ENCODE measurements around the gene CFAP74.

Gene CFAP74, protein sequence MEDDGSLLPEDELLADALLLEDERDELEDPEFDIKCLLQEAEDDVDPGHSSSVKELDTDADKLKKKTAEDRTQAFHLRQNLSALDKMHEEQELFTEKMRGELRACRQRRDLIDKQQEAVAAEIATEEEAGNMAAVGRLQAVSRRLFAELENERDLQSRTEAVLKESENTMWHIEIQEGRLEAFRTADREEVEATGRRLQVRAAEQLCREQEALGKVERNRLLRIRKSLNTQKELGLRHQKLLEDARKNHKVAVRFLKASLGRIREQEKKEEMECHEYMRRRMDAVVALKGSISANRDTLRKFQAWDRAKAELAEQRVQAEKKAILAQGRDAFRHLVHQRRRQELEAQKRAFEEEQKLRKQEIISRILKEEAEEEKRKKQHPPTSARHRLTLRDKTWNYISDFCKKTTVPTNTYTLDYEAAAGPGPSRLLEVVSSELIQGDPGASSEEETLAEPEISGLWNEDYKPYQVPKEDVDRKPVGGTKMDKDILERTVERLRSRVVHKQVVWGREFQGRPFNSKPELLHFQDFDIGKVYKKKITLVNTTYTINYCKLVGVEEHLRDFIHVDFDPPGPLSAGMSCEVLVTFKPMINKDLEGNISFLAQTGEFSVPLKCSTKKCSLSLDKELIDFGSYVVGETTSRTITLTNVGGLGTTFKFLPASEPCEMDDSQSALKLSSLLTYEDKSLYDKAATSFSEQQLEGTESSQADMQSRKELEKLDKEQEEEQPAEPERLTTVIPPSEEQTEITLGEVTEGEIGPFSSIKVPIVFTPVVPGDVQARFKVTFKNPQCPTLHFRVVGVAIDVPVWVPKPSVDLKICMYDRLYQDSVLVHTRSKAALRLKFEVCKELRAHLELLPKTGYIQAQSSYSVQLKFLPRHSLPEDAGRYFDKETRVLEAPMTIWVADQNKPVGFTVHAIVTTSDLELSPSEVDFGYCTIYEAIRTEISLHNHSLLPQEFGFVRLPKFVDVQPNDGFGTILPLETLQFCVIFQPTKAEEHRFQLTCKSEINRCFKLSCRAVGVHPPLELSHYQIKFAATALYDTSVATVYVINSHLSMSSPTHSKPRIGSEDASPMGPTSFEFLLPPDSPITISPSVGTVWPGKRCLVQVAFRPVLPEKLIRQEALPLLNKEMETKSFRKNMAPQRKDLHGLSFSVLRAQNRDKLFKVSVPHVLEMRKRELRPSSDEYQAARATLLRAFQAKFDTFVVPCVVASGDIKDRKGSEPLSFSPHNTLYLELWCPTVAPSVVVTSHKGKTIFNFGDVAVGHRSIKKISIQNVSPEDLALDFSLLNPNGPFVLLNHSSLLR (N-terminal part only)

DNA sequence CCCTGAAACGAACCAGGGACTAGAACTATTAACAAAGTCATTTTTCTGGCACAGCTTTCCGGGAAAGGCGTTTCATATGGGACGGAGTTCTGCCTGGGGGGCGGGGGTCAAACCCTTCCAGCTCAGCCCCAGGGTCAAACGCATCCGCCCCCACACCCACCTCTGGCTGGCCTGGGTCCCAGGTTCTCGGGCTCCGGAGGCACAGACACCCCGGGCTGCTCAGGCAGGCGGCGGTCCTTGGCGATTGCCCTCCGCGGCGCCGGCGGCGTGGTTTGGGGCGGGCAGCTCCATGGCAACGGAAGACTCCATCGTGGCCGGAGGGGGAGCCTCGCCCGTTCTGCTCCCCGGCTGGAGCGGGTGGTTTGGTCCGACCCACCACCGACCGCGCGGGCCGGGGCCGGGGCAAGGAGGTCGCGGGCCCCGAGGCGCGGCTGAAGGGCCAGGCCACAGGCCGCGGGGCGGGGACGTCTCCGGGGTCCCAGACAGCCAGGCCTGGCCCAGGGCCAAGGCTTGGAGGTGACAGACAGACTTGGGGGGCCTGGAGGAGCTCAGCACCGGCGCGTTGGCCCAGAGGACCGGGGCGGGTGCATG, at the start of gene CFAP74:
CFAP74 (minus strand) TSS at position 246 of the 591 bp plus-strand sequence. CDS start 12,830 bp downstream, outside the sequence.
- no peaks in the 10 kb centered on the region for H3K27me3 ChIP-seq (ENCODE audit: control insufficient read depth, insufficient read depth, low read length)
- H3K4me3 ChIP-seq (ENCODE audit: low read length) = peak within 1 kb of the TSS; percentile 45
- H3K4me1 ChIP-seq (ENCODE audit: control insufficient read depth, insufficient read depth, low read length) = no peaks in the 10 kb centered on the region
- DNase-seq (ENCODE audit: low read depth, low spot score) = peak; percentile 55
- WGBS (ENCODE audit: insufficient coverage, insufficient read length) = no CpG with 5 or more reads among the region's 49 CpGs
- H3K36me3 ChIP-seq (ENCODE audit: control insufficient read depth, insufficient read depth, low read length) = no peaks in the 10 kb centered on the region
- no peak within 1 kb of the TSS for H3K27ac ChIP-seq (ENCODE audit: low read length)
- no peaks in the 10 kb centered on the region for H3K9me3 ChIP-seq (ENCODE audit: control insufficient read depth, insufficient read depth, low read length)

DNA sequence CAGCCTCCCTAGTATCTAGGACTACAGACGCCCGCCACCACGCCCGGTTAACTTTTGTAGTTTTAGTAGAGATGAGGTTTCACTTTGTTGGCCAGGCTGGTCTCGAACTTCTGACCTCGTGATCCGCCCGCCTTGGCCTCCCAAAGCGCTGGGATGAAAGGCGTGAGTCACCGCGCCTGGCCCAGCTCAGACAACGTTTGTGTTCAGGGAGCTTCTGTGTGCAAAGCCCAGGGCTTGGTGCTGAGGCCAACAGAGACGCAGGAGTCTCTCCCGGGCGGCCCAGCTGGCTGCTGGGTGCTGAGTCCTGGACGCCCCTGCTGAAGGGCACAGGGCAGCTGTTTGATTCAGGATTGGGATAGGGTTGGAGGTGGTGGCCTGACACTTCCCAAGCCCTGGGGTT, 49.6 kb upstream of the CFAP74 start:
- Histone ChIP-seq H3K27ac (ENCODE audit: low read length) (no peak overlapping the region), H3K9me3 (ENCODE audit: control insufficient read depth, insufficient read depth, low read length) (no peaks in the 10 kb centered on the region), H3K27me3 (ENCODE audit: control insufficient read depth, insufficient read depth, low read length) (no peaks in the 10 kb centered on the region), H3K4me1 (ENCODE audit: control insufficient read depth, insufficient read depth, low read length) (peaks cover 3% of the 10 kb centered on the region), H3K4me3 (ENCODE audit: low read length) (no peak overlapping the region), H3K36me3 (ENCODE audit: control insufficient read depth, insufficient read depth, low read length) (peaks cover 8% of the 10 kb centered on the region)
- DNase-seq (ENCODE audit: low read depth, low spot score) = no peak
- WGBS (ENCODE audit: insufficient coverage, insufficient read length) = no CpG with 5 or more reads among the region's 17 CpGs

DNA sequence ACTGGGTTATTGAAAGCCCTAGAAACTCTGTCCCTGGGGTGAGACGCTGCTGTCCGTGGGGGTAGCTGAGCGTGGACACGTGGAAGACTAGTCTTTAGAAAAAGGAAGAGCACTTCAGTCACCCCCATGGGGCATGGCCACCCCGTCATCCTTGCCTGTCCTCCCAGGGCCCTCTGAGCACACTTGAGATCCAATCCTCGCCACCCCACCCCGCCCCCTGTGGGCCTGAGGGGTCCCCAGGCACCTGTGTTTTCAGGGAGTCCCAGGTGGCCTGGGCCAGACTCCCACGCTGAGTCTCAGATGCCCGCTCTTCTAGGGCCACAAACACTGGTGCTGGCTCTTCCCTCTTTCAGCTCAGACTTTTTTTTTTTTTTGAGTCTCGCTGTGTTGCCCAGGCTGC, 49.2 kb upstream of the CFAP74 start:
- Histone ChIP-seq H3K36me3 (ENCODE audit: control insufficient read depth, insufficient read depth, low read length) (peaks cover 8% of the 10 kb centered on the region), H3K4me1 (ENCODE audit: control insufficient read depth, insufficient read depth, low read length) (peaks cover 8% of the 10 kb centered on the region), H3K4me3 (ENCODE audit: low read length) (no peak overlapping the region), H3K9me3 (ENCODE audit: control insufficient read depth, insufficient read depth, low read length) (no peaks in the 10 kb centered on the region), H3K27ac (ENCODE audit: low read length) (no peak overlapping the region), H3K27me3 (ENCODE audit: control insufficient read depth, insufficient read depth, low read length) (no peaks in the 10 kb centered on the region)
- no peak for DNase-seq (ENCODE audit: low read depth, low spot score)
- WGBS (ENCODE audit: insufficient coverage, insufficient read length) = no CpG with 5 or more reads among the region's 10 CpGs

DNA sequence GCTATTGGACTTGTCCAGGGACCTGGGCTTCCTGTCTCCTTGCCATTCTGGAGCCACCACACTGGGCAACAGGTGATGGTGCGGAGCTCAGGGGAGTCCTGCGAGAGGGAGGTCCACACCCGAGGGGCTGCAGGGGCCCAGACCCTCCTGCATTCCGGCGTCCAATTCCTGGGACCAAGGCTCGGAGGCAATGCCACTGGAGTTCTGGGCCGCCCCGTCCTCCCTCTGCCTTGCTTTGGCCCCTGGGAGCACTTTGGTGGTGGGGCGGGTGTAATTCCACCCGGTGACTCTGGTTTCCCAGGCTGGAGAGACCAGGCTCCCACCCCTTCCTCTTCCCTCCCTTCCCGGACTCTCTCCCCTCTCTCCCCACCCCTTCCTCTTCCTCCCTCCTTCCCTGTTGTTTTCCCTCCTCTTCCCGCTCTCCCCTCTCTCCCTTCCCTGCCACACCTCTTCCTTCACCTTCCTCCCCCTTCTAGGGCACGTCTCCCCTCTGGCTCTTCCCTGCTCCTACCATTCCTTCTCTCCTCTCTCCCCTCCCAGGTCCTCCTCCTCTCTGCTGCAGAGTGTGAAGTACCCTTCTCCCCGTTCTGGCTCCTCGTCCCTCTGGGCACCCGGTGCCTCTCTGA, 48.6 kb upstream of the CFAP74 start:
- no peaks in the 10 kb centered on the region for H3K27me3 ChIP-seq (ENCODE audit: control insufficient read depth, insufficient read depth, low read length)
- peaks cover 7% of the 10 kb centered on the region for H3K36me3 ChIP-seq (ENCODE audit: control insufficient read depth, insufficient read depth, low read length)
- H3K4me3 ChIP-seq (ENCODE audit: low read length) = no peak overlapping the region
- no CpG with 5 or more reads among the region's 16 CpGs for WGBS (ENCODE audit: insufficient coverage, insufficient read length)
- no peak for DNase-seq (ENCODE audit: low read depth, low spot score)
- peaks cover 13% of the 10 kb centered on the region for H3K4me1 ChIP-seq (ENCODE audit: control insufficient read depth, insufficient read depth, low read length)
- H3K27ac ChIP-seq (ENCODE audit: low read length) = no peak overlapping the region
- H3K9me3 ChIP-seq (ENCODE audit: control insufficient read depth, insufficient read depth, low read length) = no peaks in the 10 kb centered on the region

DNA sequence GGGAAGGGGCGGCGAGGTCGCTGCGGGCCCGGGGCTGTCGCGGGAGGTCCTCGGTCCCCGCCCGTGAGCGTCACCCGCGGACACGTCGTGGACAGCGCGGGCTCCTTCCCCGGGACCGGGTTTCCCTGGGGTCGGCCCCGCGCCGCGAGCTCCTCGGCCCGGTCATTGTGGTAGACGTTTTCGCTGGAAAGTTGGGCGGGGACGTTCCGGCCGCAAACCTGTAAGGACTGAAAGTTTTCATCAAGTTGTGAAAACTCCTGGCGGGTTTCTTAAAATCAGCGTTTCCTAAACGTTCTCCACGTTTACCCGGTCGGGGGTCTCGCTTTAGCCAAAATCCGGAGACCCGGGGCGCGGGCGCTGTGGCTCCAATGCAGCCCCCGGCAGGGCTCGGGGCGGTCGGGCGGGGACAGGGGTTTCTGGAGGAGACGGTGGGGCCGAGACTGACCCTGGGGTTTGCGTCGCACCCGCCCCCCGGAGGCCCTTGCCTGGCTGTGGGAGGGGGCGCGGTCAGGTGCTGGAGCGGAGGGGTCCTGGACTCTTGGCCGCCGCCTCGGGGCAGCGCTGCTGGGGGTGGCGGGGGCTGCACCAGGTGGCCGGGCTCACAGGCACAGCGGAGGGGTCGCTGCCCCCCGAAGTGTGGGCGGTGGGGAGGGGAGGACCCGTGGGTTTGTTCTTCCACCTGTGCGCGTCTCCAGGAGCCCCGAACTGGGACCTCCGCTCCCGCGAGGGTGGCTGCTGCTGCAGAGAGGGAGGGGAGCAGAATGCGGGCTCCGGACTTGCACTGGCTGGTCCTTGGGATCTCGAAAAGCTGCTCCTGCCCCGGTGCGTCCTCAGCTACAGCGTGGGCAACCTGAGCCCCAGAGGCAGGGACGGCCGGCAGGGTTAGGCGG, 47.5 kb upstream of the CFAP74 start:
- Histone ChIP-seq H3K9me3 (ENCODE audit: control insufficient read depth, insufficient read depth, low read length) (no peaks in the 10 kb centered on the region), H3K36me3 (ENCODE audit: control insufficient read depth, insufficient read depth, low read length) (peaks cover 4% of the 10 kb centered on the region), H3K27ac (ENCODE audit: low read length) (no peak overlapping the region), H3K4me3 (ENCODE audit: low read length) (peak overlapping the region; percentile 98), H3K4me1 (ENCODE audit: control insufficient read depth, insufficient read depth, low read length) (peaks cover 15% of the 10 kb centered on the region), H3K27me3 (ENCODE audit: control insufficient read depth, insufficient read depth, low read length) (no peaks in the 10 kb centered on the region)
- no peak for DNase-seq (ENCODE audit: low read depth, low spot score)
- WGBS (ENCODE audit: insufficient coverage, insufficient read length) = no CpG with 5 or more reads among the region's 84 CpGs

DNA sequence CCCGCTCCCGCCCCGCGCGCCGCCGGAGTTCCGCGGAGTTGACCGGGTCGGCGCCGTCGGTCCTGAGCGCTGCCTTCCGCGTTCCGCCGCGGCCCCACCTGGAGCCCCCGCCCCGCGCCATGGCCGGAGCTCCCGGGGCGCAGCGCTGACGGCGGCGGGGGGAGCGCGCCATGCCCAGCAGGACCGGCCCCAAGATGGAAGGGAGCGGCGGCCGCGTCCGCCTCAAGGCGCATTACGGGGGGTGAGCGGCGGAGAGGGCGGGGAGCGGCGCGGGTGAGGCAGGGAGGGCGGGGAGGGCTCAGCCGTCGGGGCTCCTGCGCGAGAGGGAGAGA, 46.8 kb upstream of the CFAP74 start:
- Histone ChIP-seq H3K36me3 (ENCODE audit: control insufficient read depth, insufficient read depth, low read length) (peaks cover 2% of the 10 kb centered on the region), H3K9me3 (ENCODE audit: control insufficient read depth, insufficient read depth, low read length) (no peaks in the 10 kb centered on the region), H3K27ac (ENCODE audit: low read length) (no peak overlapping the region), H3K4me3 (ENCODE audit: low read length) (peak overlapping the region; percentile 98), H3K4me1 (ENCODE audit: control insufficient read depth, insufficient read depth, low read length) (peaks cover 15% of the 10 kb centered on the region), H3K27me3 (ENCODE audit: control insufficient read depth, insufficient read depth, low read length) (no peaks in the 10 kb centered on the region)
- DNase-seq (ENCODE audit: low read depth, low spot score) = no peak
- no CpG with 5 or more reads among the region's 51 CpGs for WGBS (ENCODE audit: insufficient coverage, insufficient read length)

DNA sequence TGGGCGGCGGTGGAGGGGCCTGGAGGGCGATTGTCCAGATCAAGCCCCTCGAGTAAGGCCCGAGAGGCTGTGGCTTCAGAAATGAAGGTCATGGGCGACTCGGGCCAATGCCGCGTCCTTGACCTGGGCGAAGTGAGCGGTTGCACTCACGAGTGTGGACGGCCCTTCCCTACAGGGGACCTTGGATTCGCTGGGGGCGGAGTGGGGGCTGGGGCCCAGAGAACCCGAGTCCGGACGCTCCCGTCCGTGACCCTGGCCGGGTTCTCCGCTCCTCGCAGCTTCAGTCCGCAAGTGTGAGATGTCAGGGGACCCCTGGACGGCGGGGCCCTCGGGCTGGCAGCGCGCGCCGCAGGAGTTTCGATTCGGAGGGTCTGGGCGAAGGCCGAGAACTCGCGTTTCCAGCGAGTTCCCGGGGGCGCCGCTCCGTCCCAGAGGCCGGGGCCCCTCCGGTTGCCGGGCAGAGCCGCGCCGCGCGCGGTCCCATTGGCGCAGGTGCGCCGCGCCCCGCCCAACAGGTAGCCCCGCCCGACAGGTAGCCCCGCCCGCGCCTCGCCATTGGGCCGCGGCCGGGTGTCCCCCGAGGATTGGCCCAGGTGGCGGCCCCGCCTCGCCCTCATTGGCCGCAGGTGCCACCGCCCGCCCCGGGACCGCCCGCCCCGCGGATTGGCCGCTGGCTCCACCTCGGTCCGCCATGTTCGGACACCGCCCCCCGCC, 46.3 kb upstream of the CFAP74 start, which contains the start of gene PRKCZ:
PRKCZ (plus strand) TSS at position 694 of the 714 bp plus-strand sequence. CDS start 220 bp downstream, outside the sequence.
- no CpG with 5 or more reads among the region's 83 CpGs for WGBS (ENCODE audit: insufficient coverage, insufficient read length)
- Histone ChIP-seq H3K4me1 (ENCODE audit: control insufficient read depth, insufficient read depth, low read length) (peaks cover 16% of the 10 kb centered on the region), H3K27me3 (ENCODE audit: control insufficient read depth, insufficient read depth, low read length) (no peaks in the 10 kb centered on the region), H3K4me3 (ENCODE audit: low read length) (peak within 1 kb of the TSS; percentile 98), H3K9me3 (ENCODE audit: control insufficient read depth, insufficient read depth, low read length) (no peaks in the 10 kb centered on the region), H3K36me3 (ENCODE audit: control insufficient read depth, insufficient read depth, low read length) (no peaks in the 10 kb centered on the region), H3K27ac (ENCODE audit: low read length) (peak within 1 kb of the TSS; percentile 28)
- peak; percentile 58 for DNase-seq (ENCODE audit: low read depth, low spot score)

DNA sequence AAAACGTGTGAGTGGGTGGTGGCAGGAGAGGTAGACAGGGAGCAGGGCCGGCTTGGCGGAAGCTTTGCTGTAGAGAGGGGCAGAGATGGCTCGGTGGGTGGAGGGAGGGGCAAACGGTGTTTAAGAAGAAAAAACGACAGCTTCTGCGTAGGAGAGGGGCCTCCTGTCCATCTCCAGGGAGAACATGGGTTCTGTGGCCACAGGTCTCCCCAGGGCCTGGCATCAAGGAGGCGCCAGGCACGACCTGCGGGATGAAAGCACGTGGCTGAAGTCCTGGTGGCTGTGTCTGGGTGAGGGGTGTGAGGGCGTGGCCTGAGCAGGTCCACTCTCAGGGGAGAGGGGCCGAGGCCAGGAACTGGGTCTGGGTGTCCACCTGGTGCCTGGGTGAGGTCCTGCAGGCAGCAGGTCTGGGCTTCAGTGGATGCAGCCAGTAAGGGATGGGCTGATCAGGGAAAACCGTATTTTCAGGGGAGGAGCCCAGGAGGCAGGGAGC, 45.7 kb upstream of the CFAP74 start:
- no peaks in the 10 kb centered on the region for H3K27me3 ChIP-seq (ENCODE audit: control insufficient read depth, insufficient read depth, low read length)
- H3K4me3 ChIP-seq (ENCODE audit: low read length) = peak overlapping the region; percentile 88; the same call in 1 of the 2 replicates
- H3K4me1 ChIP-seq (ENCODE audit: control insufficient read depth, insufficient read depth, low read length) = peaks cover 16% of the 10 kb centered on the region
- no peaks in the 10 kb centered on the region for H3K36me3 ChIP-seq (ENCODE audit: control insufficient read depth, insufficient read depth, low read length)
- DNase-seq (ENCODE audit: low read depth, low spot score) = peak; percentile 68
- no peaks in the 10 kb centered on the region for H3K9me3 ChIP-seq (ENCODE audit: control insufficient read depth, insufficient read depth, low read length)
- WGBS (ENCODE audit: insufficient coverage, insufficient read length) = no CpG with 5 or more reads among the region's 14 CpGs
- H3K27ac ChIP-seq (ENCODE audit: low read length) = peak overlapping the region; percentile 28
